ENCODE results near the gene AATK.

AATK gene

DNA sequence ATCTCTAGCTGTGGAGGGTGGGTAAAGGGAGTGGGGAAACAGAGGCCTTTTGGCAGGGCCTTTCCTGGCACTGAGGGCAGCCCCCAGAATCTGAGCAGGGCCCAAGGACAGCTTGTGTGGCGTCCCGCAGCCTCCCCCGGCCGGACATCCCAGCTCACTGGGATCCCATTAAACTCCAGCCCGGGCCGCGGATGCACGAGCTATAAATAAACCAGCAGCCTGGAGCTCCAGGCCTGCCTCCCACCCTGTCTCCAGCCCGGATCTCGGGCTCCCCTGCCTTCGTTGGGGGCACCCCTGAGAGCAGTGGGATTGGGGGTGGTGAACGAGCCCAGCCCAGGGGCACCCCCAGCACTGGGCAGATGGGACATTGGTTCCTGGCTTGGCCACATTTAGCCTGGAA is 13.8 kb upstream of the AATK start:
- DNase-seq, result no peak

DNA sequence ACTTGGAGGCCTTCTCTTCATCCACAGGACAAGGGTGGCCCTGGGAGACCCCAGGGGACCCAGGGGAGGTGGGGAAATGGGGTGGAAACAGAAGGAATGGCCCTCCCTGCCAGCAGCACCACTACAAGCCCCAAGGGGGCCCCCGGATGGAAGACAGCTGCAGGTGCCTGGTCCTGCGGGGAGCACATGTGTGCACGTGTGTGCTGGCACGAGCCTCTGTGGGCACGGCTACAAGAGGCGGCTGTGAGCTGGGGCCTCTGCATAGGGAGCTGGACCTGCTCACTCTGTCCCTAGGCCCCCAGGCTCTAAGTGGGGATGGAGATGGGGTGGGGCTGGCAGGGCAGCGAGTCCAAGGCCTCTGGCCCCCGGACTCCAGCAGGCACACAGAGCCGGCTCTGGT is 13.2 kb upstream of the AATK start:
- no peak for DNase-seq

DNA sequence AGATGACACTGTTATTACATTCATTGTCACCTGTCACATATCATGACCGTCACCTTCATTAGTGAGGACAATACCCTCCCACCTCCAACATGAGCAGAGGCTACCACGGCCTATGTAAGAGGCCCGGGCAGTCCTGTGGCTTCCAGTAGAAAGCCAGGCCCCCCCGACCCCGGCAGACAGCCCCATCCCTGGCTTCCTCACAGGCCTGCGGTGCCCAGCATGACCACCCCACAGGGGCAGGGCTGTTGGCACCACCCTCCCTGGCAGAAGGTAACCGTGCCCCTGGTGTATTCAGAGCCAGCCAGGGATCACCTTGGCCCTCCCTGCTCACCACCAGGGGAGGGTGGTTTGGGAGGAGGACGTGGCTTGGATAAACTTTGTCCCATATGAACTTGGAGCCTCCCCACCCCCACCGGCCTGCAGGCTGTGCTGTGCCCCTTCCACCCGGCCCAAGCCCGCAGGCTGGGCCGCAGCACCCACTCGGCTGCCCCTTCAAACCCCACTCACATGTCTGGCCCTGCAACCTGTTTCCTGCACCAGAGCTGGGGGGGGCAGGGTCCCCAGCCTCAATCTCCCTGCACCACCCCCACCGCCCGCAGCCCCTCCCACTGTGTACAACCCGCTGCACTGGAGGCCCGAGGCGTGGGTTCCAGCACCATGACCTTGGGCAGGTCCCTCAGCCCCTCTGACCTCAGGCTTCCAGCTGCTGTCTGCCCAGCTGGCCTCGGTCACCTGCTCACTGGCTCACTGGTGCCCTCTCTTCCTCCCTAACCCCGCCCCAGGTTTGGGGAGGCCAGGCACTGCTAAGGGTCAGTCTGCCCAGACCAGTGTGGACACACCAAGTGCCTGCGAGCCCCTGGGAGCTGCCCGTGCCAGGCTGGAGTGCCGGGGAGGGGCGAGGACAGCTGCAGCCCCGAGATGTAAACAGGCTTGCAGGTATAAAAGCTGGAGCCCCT is 12.4 kb upstream of the AATK start:
- DNase-seq, result no peak

DNA sequence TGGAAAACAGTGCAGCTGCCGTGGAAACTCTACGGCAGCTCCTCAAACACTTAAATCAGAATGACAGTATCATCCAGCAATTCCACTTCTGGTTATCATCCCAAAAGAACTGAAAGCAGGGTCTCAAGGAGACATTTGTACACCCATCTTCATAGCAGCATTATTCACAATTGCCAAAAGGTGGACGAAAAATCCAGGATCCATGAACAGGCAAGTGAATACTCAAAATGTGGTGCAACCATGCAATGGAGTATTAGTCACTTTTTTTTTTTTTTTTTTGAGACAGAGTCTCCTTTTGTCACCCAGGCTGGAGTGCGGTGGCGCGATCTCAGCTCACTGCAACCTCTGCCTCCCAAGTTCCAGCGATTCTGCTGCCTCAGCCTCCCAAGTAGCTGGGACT is 10.6 kb upstream of the AATK start:
- peak in 1 of 4 experiments; percentile 28 for DNase-seq

GRCh38 chr17:81173762-81174155 is 7.7 kb upstream of the AATK start:
- no peak for DNase-seq

GRCh38 chr17:81173052-81173761 is 7.2 kb upstream of the AATK start:
- DNase-seq, result no peak

- peak; percentile 56 to 79 (median 67) for DNase-seq
Observed at GRCh38 chr17:81171941-81172340, 5.9 kb upstream of the AATK start.

GRCh38 chr17:81170727-81171494 is 4.9 kb upstream of the AATK start:
- DNase-seq, result no peak

- DNase-seq, result no peak
Observed at GRCh38 chr17:81169870-81170309, 3.9 kb upstream of the AATK start.

GRCh38 chr17:81167638-81168037 is 1.6 kb upstream of the AATK start:
- DNase-seq, result no peak

GRCh38 chr17:81167194-81167524 is 1.1 kb upstream of the AATK start:
- no peak for DNase-seq

DNA sequence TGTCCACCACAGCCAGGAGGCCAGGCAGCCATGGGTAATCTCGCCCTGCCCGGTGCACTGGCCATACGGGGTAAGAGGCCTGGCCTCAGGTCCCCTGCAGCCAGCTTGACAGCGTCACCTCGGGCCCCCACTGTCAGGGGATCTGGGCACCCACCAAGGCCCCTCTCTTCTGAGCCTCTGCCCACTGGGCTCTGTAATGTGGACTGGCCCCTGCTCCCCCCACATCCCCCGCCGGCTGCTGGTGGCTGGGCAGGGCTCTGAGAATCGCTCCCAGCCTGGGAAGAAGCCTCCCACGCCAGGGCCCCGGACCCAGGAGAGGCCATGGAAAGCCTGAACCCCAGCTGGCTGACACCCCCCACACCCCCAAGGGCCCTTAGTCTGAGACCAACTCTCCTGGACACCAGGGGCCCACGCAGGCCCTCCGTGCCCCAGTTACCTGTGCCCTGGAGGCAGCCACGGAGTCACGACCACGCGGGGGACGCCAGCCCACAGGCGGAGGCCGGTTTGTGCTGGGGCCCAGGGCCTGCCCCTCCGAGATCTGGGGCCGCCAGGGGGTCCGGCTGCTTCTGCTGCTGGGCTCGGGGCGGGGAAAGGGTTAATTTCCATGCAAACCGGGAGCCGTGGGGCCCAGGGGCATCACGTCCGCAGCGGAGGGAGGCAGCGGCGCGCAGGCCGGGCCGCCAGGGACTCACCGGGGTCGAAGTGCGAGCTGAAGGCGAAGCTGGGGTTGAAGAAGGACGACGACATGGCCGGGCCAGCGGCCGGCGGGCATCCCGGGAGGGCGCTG is 582 bp downstream of the AATK start, which contains the start of gene PVALEF:
TSS of gene PVALEF (plus strand) at position 262 of the 787 bp plus-strand sequence. CDS start 15,720 bp downstream, outside the sequence.
- peak in 1 of 4 experiments; percentile 47 for DNase-seq

- no peak for DNase-seq
Observed at GRCh38 chr17:81164371-81165245, 1.4 kb downstream of the AATK start.

DNA sequence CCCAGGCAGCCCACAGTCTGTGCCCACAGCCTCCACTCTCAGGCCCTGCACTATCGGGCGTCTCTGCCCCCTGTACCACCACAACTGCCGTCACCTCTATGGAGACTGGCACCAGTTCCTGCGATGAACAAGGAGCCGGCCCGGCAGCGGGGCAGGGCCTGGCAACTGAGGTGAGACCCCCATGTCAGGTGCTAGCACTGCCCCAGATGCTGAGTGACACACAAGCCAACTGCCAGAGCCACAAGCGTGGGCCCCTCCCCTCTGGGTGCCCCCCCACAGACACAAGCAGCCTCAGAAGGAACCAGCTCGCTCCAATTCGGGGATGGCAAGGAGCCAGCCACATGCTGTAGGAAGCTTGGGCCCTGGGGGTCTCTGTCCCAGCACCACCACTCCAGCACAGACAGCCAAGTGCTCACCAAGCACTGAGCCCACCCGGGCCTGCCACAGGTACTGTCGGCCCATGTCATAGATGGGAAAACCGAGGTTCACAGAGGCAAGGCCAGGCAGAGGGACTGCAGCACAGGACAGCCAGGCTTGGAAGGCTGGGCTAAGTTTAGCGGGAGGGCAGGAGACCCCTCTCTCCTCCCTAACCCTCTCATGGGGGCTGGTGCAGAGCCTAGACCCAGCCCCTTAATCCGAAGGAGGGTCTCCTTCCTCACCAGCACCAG is 2.2 kb downstream of the AATK start:
- DNase-seq, result no peak

GRCh38 chr17:81163051-81163695 is 2.8 kb downstream of the AATK start:
- DNase-seq, result no peak

- DNase-seq, result no peak
Observed at GRCh38 chr17:81162491-81162890, 3.5 kb downstream of the AATK start.

DNA sequence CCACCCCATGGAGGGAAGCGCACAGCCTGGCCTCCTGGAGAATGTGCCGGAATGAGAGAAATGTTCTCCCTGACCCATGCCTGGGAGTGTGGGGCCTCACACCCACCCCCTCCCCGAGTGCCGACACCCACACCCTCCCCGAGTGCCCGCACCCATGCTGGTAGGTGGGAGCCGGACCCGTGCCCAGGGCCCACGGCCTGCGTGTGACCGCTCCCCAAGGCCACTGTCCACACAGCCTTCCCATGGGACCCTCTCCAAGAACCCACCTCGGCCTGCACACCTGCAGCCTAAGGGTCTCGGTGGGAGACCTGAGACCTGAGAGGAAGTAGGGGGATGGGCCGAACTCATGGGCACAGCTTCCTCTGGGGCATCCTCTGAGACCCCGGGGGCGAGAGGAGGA is 4.0 kb downstream of the AATK start:
- DNase-seq, result no peak

DNA sequence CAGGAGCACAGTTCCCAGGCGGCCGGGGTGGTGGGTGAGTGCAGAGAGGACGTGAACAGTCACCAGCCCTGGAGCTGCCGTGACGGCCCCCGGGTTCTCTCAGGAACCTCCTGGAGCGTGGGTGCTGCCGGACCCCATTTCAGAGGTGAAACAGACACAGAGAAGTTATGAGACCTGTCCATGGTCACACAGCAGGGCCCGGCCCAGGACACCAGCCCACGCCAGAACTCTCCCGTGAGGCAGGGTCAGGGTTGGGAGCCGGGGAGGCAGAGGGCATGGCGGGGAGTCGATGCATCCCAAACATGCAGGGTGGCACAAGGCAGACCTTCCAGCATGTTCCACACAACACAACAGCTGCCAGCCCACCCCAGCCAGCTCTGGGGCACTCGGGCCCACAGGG is 4.5 kb downstream of the AATK start:
- no peak for DNase-seq

DNA sequence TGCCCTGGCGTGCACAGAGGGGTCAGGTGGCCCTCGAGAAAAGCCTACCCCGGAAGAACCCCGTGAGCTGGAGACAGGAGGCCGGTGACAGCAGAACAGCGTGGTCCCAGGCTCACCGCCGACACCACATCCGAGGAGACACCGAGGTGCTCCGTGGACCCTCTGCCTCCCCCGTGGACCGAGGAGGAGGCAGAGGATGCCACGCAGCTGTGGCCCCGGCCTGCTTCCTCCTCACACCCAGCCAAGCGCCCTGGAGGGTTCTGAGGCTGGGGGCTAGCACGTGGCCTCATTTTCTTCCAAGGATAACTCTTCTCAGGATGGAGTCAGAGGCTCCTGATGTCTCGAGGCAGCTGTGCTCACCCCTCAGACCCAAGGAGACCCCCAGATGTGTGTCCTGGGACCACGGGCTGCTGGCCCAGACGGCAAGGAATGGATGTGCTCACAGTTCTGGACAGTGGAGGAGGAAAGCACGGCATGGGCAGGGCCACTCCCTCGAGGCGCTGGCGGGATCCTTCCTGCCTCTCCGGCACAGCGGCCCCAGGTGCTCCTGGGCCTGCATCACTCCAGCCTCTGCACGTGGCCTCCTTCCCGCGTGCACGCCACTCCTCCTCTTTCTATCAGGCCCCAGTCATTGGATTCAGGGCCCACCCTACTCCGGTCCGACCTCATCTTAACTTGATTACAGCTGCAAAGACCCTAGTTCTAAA is 5.1 kb downstream of the AATK start:
- peak in 2 of 4 experiments; percentile 28 to 44 for DNase-seq

Data from suppressor macrophage (primary cell).